Endothelial cell of umbilical vein (primary cell): ENCODE results near the gene PLPP7.

Source experiments
- POLR2A ChIP-seq: IDR thresholded peaks from 2 replicates; pipeline ENCODE4 v1.6.1; 2012; ENCODE audit warnings: low read depth, mild to moderate bottlenecking, control low read depth, low read length
- POLR2AphosphoS5 ChIP-seq: IDR thresholded peaks from 2 replicates; pipeline ENCODE4 v1.6.1; 2012; ENCODE audit warnings: low read depth, mild to moderate bottlenecking, control low read depth, low read length, moderate library complexity; ENCODE audit not compliant: insufficient read depth
- TF ChIP-seq, protein P1 (sequence below), 2 donors: IDR thresholded peaks; 1 replicate in 1 of 2; 2 replicates in 1 of 2; pipeline ENCODE4 v1.5.1; 2011; ENCODE audit warnings: low read length in 2 of 2, mild to moderate bottlenecking in 2 of 2, moderate library complexity in 2 of 2, control low read depth in 1 of 2, inconsistent platforms in 1 of 2, low read depth in 1 of 2; ENCODE audit not compliant: insufficient read depth in 1 of 2; ENCODE audit errors: extremely low read depth in 1 of 2

DNA sequence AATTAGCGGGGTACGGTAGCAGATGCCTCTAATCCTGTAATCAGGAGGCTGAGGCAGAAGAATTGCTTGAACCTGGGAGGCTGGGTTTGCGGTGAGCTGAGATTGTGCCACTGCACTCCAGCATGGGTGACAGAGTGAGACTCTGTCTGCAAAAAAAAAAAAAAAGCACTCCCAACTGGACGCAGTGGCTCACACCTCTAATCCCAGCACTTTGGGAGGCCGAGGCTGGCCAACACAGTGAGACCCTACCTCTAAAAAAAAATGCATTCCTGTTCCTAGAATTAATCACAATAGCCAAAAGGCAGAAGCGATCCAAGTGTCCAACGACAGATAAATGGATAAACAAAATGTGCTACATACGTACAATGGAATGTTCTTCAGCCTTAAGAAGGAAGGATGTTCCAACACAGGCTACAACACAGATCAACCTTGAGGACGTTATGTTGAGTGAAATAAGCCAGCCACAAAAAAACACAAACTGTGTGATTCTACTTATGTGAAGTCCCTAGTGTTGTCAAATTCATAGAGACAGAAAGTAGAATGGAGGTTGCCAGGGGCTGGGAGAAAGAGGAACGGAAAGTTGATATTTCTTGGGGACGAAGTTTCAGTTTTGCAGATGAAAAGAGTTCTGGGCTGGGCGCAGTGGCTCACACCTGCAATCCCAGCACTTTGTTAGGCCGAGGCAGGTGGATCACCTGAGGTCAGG is 27.0 kb upstream of the PLPP7 start:
- TF ChIP-seq POLR2A (no peak), POLR2AphosphoS5 (no peak)
- TF ChIP-seq, protein P1, sequence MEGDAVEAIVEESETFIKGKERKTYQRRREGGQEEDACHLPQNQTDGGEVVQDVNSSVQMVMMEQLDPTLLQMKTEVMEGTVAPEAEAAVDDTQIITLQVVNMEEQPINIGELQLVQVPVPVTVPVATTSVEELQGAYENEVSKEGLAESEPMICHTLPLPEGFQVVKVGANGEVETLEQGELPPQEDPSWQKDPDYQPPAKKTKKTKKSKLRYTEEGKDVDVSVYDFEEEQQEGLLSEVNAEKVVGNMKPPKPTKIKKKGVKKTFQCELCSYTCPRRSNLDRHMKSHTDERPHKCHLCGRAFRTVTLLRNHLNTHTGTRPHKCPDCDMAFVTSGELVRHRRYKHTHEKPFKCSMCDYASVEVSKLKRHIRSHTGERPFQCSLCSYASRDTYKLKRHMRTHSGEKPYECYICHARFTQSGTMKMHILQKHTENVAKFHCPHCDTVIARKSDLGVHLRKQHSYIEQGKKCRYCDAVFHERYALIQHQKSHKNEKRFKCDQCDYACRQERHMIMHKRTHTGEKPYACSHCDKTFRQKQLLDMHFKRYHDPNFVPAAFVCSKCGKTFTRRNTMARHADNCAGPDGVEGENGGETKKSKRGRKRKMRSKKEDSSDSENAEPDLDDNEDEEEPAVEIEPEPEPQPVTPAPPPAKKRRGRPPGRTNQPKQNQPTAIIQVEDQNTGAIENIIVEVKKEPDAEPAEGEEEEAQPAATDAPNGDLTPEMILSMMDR (IDR thresholded peaks at IDR 0.05; ENCODE audit: extremely low read depth in 1 of 2, insufficient read depth in 1 of 2, low read depth in 1 of 2, low read length in 2 of 2): no peak
